ENCODE results near the gene CNGB1.

GRCh38 chr16:57969451-57970123 is 1.3 kb downstream of the CNGB1 start:
- no peak for TF ChIP-seq EZH2 (IDR thresholded peaks at IDR 0.05; ENCODE audit: borderline replicate concordance)
- TF ChIP-seq CTCF (IDR thresholded peaks at IDR 0.05; ENCODE audit: poor library complexity), result no peak
